Esophagus squamous epithelium (tissue), 5 donors: ENCODE measurements around the gene TMCC2. TPM values are rescaled to one million over a fixed set of nuclear protein-coding genes. Genes with fewer than 3 reads are reported as not detected.

Experiments used
- DNase-seq: peaks from one replicate; lab custom pipeline; 2025; lab: John Stamatoyannopoulos, UW
- H3K27ac ChIP-seq, 4 donors: fragments of 200-600 bp; sonication (generic); one replicate each; pipeline ENCODE4 v1.5.1; 2016 to 2019; ENCODE audit warnings: mild to moderate bottlenecking in 1 of 4
- H3K27me3 ChIP-seq, 4 donors: fragments of 200-600 bp; sonication (generic); 1 replicate in 3 of 4; 2 replicates in 1 of 4; pipeline versions ENCODE4 v1.5.1 to v1.6.0; 2017 to 2021; ENCODE audit warnings: antibody characterized with exemption in 1 of 4
- H3K36me3 ChIP-seq, 3 donors: fragments of 200-600 bp; sonication (generic); one replicate each; pipeline ENCODE4 v1.5.1; 2016 to 2019
- H3K4me1 ChIP-seq, 3 donors: fragments of 200-600 bp; sonication (generic); one replicate each; pipeline ENCODE4 v1.5.1; 2017 to 2019
- H3K4me3 ChIP-seq, 4 donors: fragments of 200-600 bp; sonication (generic); 1 replicate in 3 of 4; 2 replicates in 1 of 4; pipeline ENCODE4 v1.5.1; 2016 to 2019; ENCODE audit warnings: mild to moderate bottlenecking in 2 of 4, moderate library complexity in 1 of 4
- H3K9me3 ChIP-seq, 3 donors: fragments of 200-600 bp; sonication (generic); one replicate each; pipeline ENCODE4 v1.5.1; 2016 to 2019
- CTCF ChIP-seq, 6 experiments: fragments of 450-650 bp in 4 of 6; fragments of 200-600 bp in 2 of 6; sonication (generic) in 2 of 6; IDR thresholded peaks; one replicate each; pipeline ENCODE4 v1.5.1; 2016 to 2019; ENCODE audit warnings: antibody characterized with exemption in 6 of 6, mild to moderate bottlenecking in 4 of 6, moderate library complexity in 4 of 6
- POLR2A ChIP-seq, 4 donors: fragments of 450-650 bp; IDR thresholded peaks; one replicate each; pipeline ENCODE4 v1.6.1; 2017; ENCODE audit warnings: antibody characterized with exemption in 4 of 4, mild to moderate bottlenecking in 4 of 4, moderate library complexity in 3 of 4
- WGBS, 2 donors: methylation state at CpG; one replicate each; pipeline ENCODE4 v1.1.5; 2018; 5-methylcytosine and 5-hydroxymethylcytosine counted together
- intact Hi-C: fragments of 100-400 bp; cut with DNase I; formaldehyde crosslinking; loops from one replicate; pipeline ENCODE4 v1.15.0; 2022
- total RNA-seq, 4 donors: library from RNA; depleted of rRNA; stranded (reverse); fragments of >200 nt; gene quantifications; one replicate each; pipeline ENCODE4 v1.1.0, GENCODE V29; 2016
- donor health status: DM: yes; HTN: yes; CAD: no.

Gene TMCC2
- total RNA-seq, 4 donors from 2014 or later = 0.76 to 1.9 (median 0.91) TPM

- WGBS, 2 donors = 83 to 88% methylated on average over 6 of the region's 6 CpGs
- DNase-seq = no peak
- peaks cover 0 to 14% (median 0%) of the 10 kb centered on the region in 3 donors for H3K4me1 ChIP-seq
- intact Hi-C loops = no loop called here
- TF ChIP-seq CTCF (IDR thresholded peaks at IDR 0.05) (no peak), POLR2A (IDR thresholded peaks at IDR 0.05) (no peak)
- no peaks in the 10 kb centered on the region for H3K36me3 ChIP-seq
- no peaks in the 10 kb centered on the region for H3K9me3 ChIP-seq
- no peak overlapping the region for H3K27ac ChIP-seq
- H3K4me3 ChIP-seq = no peak overlapping the region
- no peaks in the 10 kb centered on the region for H3K27me3 ChIP-seq
Measured at GRCh38 chr1:205235951-205236350, 8.2 kb downstream of the TMCC2 start.

GRCh38 chr1:205236526-205236925 lies 8.8 kb downstream of the TMCC2 start:
- no peak for TF ChIP-seq POLR2A (IDR thresholded peaks at IDR 0.05)
- no peak for TF ChIP-seq CTCF (IDR thresholded peaks at IDR 0.05)
- H3K4me3 ChIP-seq = no peak overlapping the region
- no peak for DNase-seq
- peaks cover 0 to 14% (median 0%) of the 10 kb centered on the region in 3 donors for H3K4me1 ChIP-seq
- no peak overlapping the region for H3K27ac ChIP-seq
- WGBS, 2 donors = 92% methylated on average over 8 of the region's 8 CpGs
- peaks cover 0 to under 1% (median 0%) of the 10 kb centered on the region in 3 donors for H3K36me3 ChIP-seq
- no peaks in the 10 kb centered on the region for H3K27me3 ChIP-seq
- intact Hi-C loops = no loop called here
- no peaks in the 10 kb centered on the region for H3K9me3 ChIP-seq

- peaks cover 0 to 14% (median 0%) of the 10 kb centered on the region in 3 donors for H3K4me1 ChIP-seq
- no peak for DNase-seq
Measured at GRCh38 chr1:205236951-205237475, 9.3 kb downstream of the TMCC2 start.

GRCh38 chr1:205237526-205238484 lies 10.1 kb downstream of the TMCC2 start:
- 70 to 72% methylated on average over 10 to 12 of the region's 12 CpGs for WGBS, 2 donors
- peaks cover 0 to 14% (median 0%) of the 10 kb centered on the region in 3 donors for H3K4me1 ChIP-seq
- DNase-seq = no peak
- H3K9me3 ChIP-seq = no peaks in the 10 kb centered on the region
- intact Hi-C loops = no loop called here
- H3K27ac ChIP-seq = no peak overlapping the region
- TF ChIP-seq CTCF (IDR thresholded peaks at IDR 0.05) (no peak), POLR2A (IDR thresholded peaks at IDR 0.05) (no peak)
- H3K27me3 ChIP-seq = no peaks in the 10 kb centered on the region
- H3K4me3 ChIP-seq = no peak overlapping the region
- H3K36me3 ChIP-seq = peaks cover 0 to 6% (median 0%) of the 10 kb centered on the region in 3 donors

More at GRCh38 chr1:205236951-205237475, 9.3 kb downstream of the TMCC2 start:
- no peak overlapping the region for H3K4me3 ChIP-seq
- TF ChIP-seq CTCF (IDR thresholded peaks at IDR 0.05) = no peak
- no peak for TF ChIP-seq POLR2A (IDR thresholded peaks at IDR 0.05)
- intact Hi-C loops = no loop called here
- WGBS, 2 donors = 62 to 89% methylated on average over 2 to 4 of the region's 4 CpGs
- H3K27ac ChIP-seq = no peak overlapping the region
- no peaks in the 10 kb centered on the region for H3K9me3 ChIP-seq
- peaks cover 0 to 5% (median 0%) of the 10 kb centered on the region in 3 donors for H3K36me3 ChIP-seq
- H3K27me3 ChIP-seq = no peaks in the 10 kb centered on the region

- H3K27me3 ChIP-seq = no peaks in the 10 kb centered on the region
- WGBS, 2 donors = 44 to 68% methylated on average over 3 of the region's 3 CpGs
- peaks cover 0 to 6% (median 0%) of the 10 kb centered on the region in 3 donors for H3K36me3 ChIP-seq
- H3K4me1 ChIP-seq = peaks cover 0 to 14% (median 0%) of the 10 kb centered on the region in 3 donors
- no peak overlapping the region for H3K4me3 ChIP-seq
- no peaks in the 10 kb centered on the region for H3K9me3 ChIP-seq
- no peak for DNase-seq
- intact Hi-C loops = no loop called here
- H3K27ac ChIP-seq = no peak overlapping the region
- no peak for TF ChIP-seq CTCF (IDR thresholded peaks at IDR 0.05)
- no peak for TF ChIP-seq POLR2A (IDR thresholded peaks at IDR 0.05)
Measured at GRCh38 chr1:205239078-205239477, 11.3 kb downstream of the TMCC2 start.
